Psoas muscle (tissue), 8 donors: ENCODE results near the gene DBX2. TPM values are rescaled to one million over a fixed set of nuclear protein-coding genes. Genes with fewer than 3 reads are reported as not detected.

Experiments
- ATAC-seq, 4 donors: fragments of 200-7000 bp; cut with Tn5 transposase; one replicate each; pipeline ENCODE4 v1.9.1; 2020; ENCODE audit warnings: moderate library complexity in 3 of 4, mild to moderate bottlenecking in 2 of 4
- DNase-seq, 2 donors: peaks; one replicate each; pipeline ENCODE4 v3.0.0-alpha.2; 2020
- H3K27ac ChIP-seq: fragments of 200-600 bp; one replicate; pipeline ENCODE4 v1.8.0; 2022
- H3K27me3 ChIP-seq, 3 donors: fragments of 200-600 bp in 1 of 3; one replicate each; pipeline versions ENCODE4 v1.6.1 to v1.8.0; 2013 to 2022; ENCODE audit warnings: low read length in 2 of 3, mild to moderate bottlenecking in 2 of 3, moderate library complexity in 1 of 3; ENCODE audit not compliant: insufficient read depth in 3 of 3
- H3K36me3 ChIP-seq, 2 donors: fragments of 200-600 bp in 1 of 2; one replicate each; pipeline versions ENCODE4 v1.6.1 to v1.8.0; 2013 to 2022; ENCODE audit warnings: low read depth in 1 of 2, mild to moderate bottlenecking in 1 of 2, moderate library complexity in 1 of 2; ENCODE audit not compliant: insufficient read depth in 1 of 2
- H3K4me1 ChIP-seq: fragments of 200-600 bp; one replicate; pipeline ENCODE4 v1.8.0; 2022
- H3K4me3 ChIP-seq: fragments of 200-600 bp; one replicate; pipeline ENCODE4 v1.8.0; 2022; ENCODE audit warnings: mild to moderate bottlenecking
- H3K9me3 ChIP-seq: fragments of 200-600 bp; one replicate; pipeline ENCODE4 v1.8.0; 2022
- WGBS, 3 donors: extraction: QIAGEN DNeasy Blood & Tissue Kit; methylation state at CpG; one replicate each; pipeline versions ENCODE4 v1.1.6 to v1.1.7; 2013; 5-methylcytosine and 5-hydroxymethylcytosine counted together
- intact Hi-C, 2 donors: fragments of 100-400 bp; cut with DNase I; formaldehyde crosslinking; loops; one replicate each; pipeline versions ENCODE4 v1.11.0 to v1.14.2; 2022
- polyA plus RNA-seq, 3 donors: library from polyadenylated mRNA; stranded (reverse); fragments of 200-250 nt; gene quantifications; one replicate each; pipeline ENCODE4 v1.2.3, GENCODE V29; 2013
- total RNA-seq, 4 donors: library from RNA; stranded (reverse); fragmentation: NEBNext Ultra II Directional in 2 of 4; extraction: Animal tissue kit (Norgen Biotek cat#: 25700) in 2 of 4; gene quantifications; one replicate each; pipeline versions ENCODE4 v1.2.1 to v1.2.4, GENCODE V29; 2021 to 2023
- TF ChIP-seq, protein P1 (sequence below): fragments of 200-600 bp; IDR thresholded peaks from one replicate; pipeline ENCODE4 v1.8.0; 2022; ENCODE audit warnings: antibody characterized with exemption
- donor health status: healthy with polysubstance abuse.
- donor health status: DM: no; HTN: no; CAD: no; lungs with moderate emphysema.
- donor health status: Bipolar disorder and iron deficiency.
- donor health status: healthy.
- donor health status: DM: yes; HTN: yes; CAD: no.
- donor health status: DM: no; HTN: no; CAD: no.
- donor health status: DM: no; HTN: no; CAD: no.
- donor health status: DM: yes; HTN: yes; CAD: no.

The DBX2 gene
- total and polyA plus RNA-seq, 7 donors: 0.04 to 0.20 (median 0.09) TPM; not detected in 3

DNA sequence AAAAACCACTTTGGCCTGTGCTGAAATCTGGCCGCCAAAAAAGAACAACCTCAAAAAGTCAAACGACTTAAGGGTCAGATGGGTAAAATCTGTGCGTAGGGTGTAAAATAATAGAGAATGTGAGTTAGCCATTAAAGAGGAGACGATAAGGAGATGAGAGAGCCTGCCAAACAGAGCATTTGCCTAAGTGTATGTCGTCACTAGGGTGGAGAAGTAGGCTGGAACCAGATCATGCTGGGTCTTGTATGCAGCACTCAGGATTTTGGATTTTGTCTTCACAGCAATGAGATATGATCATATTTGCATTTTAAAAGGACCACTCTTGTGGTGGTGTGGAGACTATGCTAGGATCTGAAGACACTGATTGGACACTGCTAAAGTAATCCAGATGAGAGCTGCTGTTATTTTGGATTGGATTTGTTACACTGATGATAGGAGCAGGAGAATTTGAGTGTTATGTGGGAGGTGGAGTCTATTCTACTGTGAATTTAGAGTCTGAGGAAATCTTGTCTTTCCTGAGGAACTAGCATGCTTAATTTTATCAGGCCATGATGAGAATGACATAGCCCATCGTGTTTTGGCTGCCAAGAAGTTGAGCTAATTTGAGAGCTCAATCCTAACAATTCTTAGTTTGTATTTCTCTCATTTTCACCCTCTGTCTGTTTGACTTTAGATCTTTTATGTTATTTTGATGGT lies 24.8 kb upstream of the DBX2 start:
- Histone ChIP-seq H3K27me3 (no peaks in the 10 kb centered on the region), H3K4me1 (no peaks in the 10 kb centered on the region), H3K9me3 (no peaks in the 10 kb centered on the region), H3K27ac (no peak overlapping the region), H3K36me3 (no peaks in the 10 kb centered on the region), H3K4me3 (no peak overlapping the region)
- DNase-seq: no peak
- WGBS, 3 donors: 65 to 76% (median 66%) methylated on average over 6 of the region's 6 CpGs
- intact Hi-C loops: no loop called here
- TF ChIP-seq, protein P1, sequence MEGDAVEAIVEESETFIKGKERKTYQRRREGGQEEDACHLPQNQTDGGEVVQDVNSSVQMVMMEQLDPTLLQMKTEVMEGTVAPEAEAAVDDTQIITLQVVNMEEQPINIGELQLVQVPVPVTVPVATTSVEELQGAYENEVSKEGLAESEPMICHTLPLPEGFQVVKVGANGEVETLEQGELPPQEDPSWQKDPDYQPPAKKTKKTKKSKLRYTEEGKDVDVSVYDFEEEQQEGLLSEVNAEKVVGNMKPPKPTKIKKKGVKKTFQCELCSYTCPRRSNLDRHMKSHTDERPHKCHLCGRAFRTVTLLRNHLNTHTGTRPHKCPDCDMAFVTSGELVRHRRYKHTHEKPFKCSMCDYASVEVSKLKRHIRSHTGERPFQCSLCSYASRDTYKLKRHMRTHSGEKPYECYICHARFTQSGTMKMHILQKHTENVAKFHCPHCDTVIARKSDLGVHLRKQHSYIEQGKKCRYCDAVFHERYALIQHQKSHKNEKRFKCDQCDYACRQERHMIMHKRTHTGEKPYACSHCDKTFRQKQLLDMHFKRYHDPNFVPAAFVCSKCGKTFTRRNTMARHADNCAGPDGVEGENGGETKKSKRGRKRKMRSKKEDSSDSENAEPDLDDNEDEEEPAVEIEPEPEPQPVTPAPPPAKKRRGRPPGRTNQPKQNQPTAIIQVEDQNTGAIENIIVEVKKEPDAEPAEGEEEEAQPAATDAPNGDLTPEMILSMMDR: no peak
- no peak for ATAC-seq

DNA sequence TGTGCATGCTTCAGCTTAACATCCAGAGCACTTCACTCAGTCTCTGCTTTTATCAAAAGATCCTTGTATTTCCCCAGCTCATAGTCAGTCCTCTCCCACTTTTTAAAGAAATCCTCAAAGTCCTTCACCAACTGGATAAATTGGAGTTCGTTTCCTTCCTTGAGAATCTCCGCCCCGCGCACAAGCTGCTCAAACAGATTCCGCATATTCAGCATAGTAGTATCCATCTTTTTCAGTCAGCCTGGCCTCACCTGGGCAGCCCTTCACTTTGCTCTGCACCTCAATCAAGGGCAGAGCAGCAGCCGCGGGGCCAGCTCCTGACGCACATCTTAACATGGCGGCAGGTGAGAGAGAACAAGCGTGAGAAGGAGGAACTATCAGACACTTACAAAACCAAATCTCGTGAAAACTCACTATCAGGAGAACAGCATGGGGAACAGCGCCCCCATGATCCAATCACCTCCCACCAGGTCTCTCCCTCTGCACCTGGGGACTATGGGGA lies 14.3 kb upstream of the DBX2 start:
- no peaks in the 10 kb centered on the region for H3K36me3 ChIP-seq
- H3K27me3 ChIP-seq: no peaks in the 10 kb centered on the region
- intact Hi-C loops: no loop called here
- no peaks in the 10 kb centered on the region for H3K4me1 ChIP-seq
- no peak for DNase-seq
- no peak overlapping the region for H3K4me3 ChIP-seq
- TF ChIP-seq, protein P1: no peak
- WGBS, 3 donors: 90 to 92% (median 91%) methylated on average over 12 of the region's 12 CpGs
- no peak overlapping the region for H3K27ac ChIP-seq
- no peaks in the 10 kb centered on the region for H3K9me3 ChIP-seq
- ATAC-seq: no peak

DNA sequence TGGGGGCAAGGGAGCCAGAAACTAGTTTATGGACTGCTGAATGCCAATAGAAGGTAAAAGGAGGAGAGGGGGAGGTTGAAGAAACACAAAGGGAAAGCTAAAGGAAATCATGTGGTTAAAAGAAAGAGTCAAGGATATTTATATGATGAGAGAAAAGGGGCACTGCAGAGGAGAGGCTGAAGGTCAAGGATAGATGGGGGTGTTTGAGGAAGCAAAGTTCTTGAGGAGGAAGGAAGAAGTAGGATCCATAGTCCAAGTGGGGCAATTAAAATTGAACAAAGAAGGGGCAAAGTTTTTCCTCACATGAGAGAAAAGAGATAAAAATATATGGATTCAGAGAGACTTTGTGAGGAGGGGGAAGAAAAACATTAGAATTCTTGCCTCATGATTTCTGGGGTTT lies 10.1 kb upstream of the DBX2 start:
- Histone ChIP-seq H3K27ac (no peak overlapping the region), H3K4me1 (no peaks in the 10 kb centered on the region), H3K9me3 (no peaks in the 10 kb centered on the region), H3K4me3 (no peak overlapping the region), H3K36me3 (no peaks in the 10 kb centered on the region), H3K27me3 (no peaks in the 10 kb centered on the region)
- TF ChIP-seq, protein P1: no peak
- intact Hi-C loops: no loop called here
- DNase-seq (no peak), ATAC-seq (no peak)

DNA sequence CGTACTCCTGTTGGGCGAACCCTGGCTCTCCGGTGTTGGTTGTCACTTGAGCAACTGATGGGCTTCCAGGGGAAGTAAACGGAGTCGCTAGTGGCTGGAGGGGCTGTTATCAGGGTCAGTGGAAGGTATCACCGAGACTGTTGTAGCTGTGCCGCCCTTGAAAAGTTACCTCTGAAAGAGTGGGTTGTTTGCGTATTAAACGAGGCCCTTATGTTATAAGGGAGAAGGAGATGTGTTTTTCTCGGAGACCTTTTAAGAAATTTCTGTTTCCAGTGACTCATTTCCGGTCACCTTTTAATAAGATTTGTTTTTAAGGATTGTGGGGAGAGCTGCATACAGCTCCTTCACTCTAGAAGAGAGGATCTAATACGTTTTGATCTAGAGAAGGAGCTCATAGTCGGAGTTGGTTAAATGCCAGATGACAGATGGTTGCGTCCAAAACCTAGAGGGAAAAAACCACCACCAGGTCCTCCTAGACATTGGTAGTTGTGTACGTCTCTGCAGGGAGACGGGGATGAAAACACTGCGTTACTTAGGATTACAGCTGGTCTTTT lies 750 bp upstream of the DBX2 start:
- H3K9me3 ChIP-seq: no peaks in the 10 kb centered on the region
- TF ChIP-seq, protein P1: no peak
- 7 to 12% (median 8%) methylated on average over 17 of the region's 17 CpGs for WGBS, 3 donors
- no peaks in the 10 kb centered on the region for H3K4me1 ChIP-seq
- H3K27me3 ChIP-seq: peaks cover 4 to 32% (median 8%) of the 10 kb centered on the region in 3 donors
- H3K36me3 ChIP-seq: no peaks in the 10 kb centered on the region
- ATAC-seq (no peak), DNase-seq (no peak)
- peak overlapping the region; percentile 64 for H3K4me3 ChIP-seq
- intact Hi-C loops: no loop called here
- H3K27ac ChIP-seq: no peak overlapping the region
